22Rv1 (cell line): Measurements from ENCODE around the gene CUTC.

Source experiments
- ZFX ChIP-seq: fragments of 450-650 bp; IDR thresholded peaks from 2 replicates; pipeline ENCODE4 v1.6.1; 2017; ENCODE audit warnings: antibody characterized with exemption, borderline replicate concordance
- TF ChIP-seq, protein P1 (sequence below): fragments of 450-650 bp; IDR thresholded peaks from 2 replicates; pipeline ENCODE4 v1.5.1; 2017; ENCODE audit warnings: mild to moderate bottlenecking

DNA sequence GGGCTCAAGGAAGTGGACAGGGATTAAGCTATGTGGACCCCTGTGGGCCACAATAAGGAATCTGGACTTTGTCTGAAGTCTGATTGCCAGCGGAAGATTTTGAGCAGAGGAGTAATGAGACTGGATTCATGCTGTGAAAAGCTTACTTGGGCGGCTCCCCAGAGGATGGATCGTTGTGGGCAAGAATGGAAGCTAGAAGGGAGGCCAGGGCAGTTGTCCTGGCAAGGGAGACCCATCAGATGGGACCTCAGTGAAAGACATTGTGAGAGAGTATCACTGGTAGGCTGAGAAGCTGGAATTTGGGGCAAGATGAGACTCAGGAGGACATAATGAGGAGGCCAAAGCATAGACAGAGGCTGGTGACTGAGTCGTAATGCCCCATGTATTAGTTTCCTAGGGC, 66.0 kb downstream of the CUTC start:
- TF ChIP-seq, protein P1, sequence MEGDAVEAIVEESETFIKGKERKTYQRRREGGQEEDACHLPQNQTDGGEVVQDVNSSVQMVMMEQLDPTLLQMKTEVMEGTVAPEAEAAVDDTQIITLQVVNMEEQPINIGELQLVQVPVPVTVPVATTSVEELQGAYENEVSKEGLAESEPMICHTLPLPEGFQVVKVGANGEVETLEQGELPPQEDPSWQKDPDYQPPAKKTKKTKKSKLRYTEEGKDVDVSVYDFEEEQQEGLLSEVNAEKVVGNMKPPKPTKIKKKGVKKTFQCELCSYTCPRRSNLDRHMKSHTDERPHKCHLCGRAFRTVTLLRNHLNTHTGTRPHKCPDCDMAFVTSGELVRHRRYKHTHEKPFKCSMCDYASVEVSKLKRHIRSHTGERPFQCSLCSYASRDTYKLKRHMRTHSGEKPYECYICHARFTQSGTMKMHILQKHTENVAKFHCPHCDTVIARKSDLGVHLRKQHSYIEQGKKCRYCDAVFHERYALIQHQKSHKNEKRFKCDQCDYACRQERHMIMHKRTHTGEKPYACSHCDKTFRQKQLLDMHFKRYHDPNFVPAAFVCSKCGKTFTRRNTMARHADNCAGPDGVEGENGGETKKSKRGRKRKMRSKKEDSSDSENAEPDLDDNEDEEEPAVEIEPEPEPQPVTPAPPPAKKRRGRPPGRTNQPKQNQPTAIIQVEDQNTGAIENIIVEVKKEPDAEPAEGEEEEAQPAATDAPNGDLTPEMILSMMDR: no peak
- no peak for TF ChIP-seq ZFX
